CD4-positive, alpha-beta T cell treated with Interleukin-10 for 1 hour (primary cell): ENCODE results near the gene CFAP46.
"Not testable (repeated sequence)": the region's sequence is repeated elsewhere in the genome, so short reads cannot be mapped to it uniquely, and the experiment has no call there.

Experiments
- DNase-seq: peaks from one replicate; pipeline ENCODE4 v3.0.0-alpha.2; 2020

The CFAP46 gene

DNA sequence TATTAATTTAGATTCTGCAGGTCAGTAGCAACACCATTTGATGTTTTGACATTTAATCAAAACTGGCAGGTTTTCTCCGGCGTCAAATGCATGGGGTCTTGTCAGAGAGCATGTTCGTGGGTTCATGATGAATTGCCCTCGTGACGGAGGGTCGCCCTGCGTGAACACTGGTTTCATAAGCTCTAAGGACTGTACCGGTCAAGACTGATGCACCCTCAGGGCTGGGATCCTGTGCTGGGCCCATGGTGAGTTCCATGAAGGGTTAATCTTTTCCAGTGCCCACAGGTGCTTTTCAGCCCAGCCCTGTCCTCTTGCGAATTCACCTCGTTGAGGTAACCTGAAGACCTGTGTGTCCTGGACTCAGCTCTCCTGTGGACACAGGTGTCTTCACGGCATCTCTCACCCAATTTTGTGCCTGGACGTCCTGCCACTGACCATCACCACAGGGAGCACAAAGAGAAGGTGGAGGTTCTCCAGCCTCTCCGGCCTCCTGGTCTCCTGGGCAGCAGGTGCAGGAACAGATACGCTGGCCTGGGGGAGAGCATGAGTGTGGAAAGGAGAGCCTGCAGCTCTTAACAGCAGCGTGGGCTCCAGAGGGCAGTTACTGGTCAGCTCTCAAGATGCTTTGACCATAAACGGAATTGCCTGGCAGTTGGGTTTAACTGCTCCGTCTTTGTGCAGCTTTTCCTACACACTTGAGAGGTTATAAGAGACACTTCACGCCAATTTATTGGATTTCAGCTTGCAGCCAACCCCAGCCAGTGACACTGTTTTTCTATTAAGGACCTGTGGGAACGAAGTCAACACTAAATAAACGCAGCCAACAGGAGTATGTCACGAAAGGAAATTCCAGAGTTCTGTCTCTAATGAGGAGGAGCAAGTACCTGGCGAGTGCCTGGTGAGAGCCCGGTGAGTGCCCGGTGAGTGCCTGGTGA lies 37.4 kb upstream of the CFAP46 start:
- no peak for DNase-seq

DNA sequence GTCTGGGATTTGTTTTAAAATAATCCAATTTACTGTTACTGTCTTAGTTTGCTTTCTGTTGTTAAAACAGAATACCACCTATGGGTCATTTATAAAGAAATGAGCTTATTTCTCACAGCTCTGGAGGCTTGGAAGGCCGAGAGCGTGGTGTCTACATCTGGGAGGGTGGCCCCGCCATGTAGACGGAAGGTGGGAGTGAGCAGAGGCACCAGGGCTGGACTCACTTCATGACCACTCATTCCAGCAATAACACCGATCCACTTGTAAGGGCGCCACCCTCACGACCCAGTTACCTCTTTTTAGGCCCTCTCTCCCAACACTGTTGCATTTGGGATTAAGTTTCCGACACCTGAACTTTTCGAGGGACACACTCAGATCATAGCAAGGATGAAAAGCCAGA lies 36.2 kb upstream of the CFAP46 start:
- DNase-seq: no peak

DNA sequence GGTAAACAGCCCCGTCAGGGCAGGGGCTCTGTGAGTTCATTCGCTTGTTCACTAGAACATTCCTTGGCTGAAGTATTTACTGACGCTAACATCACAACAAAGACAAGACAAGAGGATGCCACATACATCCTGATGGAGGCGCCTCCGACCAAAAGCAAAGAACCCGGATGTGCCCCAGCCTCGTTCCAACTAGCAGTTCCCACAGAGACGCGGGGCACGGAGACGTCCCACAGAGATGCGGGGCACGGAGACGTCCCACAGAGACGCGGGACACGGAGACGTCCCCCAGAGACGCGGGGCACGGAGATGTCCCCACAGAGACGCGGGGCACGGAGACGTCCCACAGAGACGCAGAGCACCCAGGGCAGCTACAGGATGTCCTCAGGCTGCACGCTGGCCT lies 35.4 kb upstream of the CFAP46 start:
- no peak for DNase-seq

DNA sequence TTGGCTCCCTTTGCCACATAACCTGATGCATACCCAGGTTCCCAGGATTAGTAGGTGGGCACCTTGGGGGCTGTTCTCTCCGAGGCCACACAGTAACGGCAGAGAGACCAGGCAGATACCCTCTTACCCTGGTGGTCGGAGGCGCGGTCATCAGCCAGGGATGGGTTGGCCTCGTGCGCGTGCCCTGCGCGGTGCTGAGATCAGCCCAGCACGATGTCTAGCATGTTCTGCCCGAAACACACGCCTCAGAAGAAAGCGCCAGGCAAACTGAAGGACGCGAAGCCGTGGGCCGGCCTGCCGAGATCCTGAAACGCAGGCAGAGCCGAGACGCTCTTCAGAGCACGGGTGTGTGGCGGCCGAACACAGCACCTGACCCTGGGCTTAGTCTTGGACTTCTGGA lies 34.7 kb upstream of the CFAP46 start:
- no peak for DNase-seq

DNA sequence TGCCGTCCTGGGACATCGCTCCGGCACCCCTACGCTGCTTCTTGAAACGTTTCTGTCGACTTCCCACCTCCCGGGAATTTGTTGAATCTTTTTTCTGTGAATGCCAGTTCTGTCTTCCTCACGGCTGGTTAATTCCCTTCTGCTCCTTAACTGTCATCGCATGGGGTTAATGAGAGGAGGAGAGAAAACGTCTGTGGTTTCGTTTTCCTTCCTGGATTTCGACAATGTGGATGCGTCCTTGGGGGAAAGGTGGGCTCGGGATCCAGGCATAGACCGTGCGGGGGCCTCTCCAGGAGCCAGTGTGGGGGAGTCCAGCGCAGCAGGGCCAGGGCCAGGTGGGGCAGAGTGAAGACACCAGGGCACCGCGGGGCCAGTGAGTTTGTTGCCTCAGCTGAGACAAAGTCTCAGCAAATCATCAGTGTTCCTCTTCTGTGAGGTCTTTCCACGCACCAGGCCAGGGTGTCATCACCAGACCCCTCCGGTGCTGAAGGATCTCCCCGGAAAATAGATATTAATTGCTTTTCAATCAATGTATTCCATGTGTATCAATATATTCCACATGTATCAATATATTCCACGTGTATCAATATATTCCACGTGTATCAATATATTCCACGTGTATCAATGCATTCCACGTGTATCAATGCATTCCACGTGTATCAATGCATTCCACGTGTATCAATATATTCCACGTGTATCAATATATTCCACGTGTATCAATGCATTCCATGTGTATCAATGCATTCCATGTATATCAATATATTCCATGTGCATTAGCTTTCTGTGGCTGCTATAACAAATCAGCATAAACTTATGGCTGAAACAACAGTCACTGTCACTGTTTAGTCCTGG lies 33.7 kb upstream of the CFAP46 start:
- no peak for DNase-seq

DNA sequence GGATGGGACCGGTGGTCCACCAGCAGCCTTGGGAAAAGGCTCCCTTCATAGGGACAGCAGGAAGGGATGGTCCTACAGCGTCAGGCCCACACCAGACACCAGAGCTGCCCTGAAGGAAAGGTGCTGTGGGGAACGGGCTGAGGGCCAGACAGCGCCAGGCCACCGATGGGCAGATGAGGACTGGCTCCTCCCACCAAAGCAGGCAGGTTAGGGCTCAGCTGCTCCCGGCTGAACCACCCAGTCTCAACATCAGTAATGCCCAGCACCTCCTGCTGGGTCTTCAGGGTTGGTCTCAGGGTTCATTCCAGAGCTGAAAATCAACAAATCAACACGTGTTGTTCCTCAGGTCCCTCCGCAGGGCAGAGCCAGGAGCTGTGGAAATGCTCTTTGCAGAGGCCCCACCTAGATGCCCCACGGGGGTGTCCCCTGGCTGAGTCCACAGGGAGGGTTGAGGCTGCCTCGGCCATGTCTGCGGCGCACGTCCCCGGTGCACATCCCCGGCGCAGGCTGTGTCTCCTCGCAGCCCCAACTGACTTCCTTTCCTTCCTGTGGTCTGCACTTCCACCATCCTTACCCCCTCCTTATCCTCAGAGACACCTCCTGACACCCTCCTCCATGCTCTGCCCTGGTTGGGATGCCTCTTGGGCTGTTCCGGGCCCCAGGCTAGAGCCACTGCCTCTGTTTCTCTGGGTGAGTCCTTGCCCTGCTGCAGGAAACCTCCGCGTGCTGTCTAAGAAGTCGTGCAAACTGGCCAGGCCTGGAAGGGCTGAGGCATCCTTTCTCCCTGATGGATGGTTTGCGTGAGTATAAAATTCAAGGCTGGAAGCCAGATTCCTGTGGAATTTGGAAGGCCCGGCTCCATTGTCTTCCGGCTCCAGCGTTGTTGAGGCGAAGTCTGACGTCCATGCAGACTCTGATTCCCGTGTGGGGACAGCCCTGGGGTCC lies 32.8 kb upstream of the CFAP46 start:
- DNase-seq: no peak

DNA sequence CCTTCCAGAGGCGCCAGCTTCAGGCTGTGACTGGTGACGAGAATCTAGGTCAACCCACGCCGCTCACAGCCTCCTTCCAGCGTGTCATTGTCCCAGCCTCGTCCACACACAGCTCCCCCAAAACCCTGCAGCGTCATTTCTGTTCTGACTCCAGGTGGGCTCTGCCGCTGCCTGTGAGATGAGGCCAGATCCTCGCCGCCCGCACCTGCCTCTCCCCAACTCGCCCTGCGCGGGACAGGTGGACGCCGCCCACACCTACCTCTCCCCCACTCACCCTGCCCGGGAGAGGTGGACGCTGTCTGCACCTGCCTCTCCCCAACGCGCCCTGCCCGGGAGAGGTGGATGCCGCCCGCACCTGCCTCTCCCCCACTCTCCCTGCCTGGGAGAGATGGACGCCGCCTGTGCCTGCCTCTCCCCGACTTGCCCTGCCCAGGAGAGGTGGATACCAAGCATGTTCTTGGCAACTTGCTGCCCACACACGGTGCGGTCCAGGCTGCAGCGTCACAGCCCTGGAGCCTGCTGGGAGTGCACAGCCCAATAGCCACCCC lies 32.0 kb upstream of the CFAP46 start:
- no peak for DNase-seq

DNA sequence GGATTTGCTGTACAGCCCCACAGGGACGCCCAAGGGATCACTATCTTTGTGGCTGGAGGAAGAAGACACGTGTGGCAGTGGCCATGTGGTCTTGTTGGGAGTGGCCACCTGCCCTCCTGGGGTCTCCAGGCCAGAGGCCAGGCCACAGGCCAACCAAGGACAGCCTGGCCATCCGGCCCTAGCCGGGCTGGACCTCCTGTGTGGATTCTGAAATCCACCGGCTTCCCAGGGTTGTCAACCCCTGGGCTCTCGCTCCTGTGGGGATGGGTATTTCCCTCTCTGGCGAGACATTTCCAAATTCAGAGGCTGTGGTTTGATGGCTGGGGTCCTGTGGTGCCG lies 31.5 kb upstream of the CFAP46 start:
- no peak for DNase-seq

DNA sequence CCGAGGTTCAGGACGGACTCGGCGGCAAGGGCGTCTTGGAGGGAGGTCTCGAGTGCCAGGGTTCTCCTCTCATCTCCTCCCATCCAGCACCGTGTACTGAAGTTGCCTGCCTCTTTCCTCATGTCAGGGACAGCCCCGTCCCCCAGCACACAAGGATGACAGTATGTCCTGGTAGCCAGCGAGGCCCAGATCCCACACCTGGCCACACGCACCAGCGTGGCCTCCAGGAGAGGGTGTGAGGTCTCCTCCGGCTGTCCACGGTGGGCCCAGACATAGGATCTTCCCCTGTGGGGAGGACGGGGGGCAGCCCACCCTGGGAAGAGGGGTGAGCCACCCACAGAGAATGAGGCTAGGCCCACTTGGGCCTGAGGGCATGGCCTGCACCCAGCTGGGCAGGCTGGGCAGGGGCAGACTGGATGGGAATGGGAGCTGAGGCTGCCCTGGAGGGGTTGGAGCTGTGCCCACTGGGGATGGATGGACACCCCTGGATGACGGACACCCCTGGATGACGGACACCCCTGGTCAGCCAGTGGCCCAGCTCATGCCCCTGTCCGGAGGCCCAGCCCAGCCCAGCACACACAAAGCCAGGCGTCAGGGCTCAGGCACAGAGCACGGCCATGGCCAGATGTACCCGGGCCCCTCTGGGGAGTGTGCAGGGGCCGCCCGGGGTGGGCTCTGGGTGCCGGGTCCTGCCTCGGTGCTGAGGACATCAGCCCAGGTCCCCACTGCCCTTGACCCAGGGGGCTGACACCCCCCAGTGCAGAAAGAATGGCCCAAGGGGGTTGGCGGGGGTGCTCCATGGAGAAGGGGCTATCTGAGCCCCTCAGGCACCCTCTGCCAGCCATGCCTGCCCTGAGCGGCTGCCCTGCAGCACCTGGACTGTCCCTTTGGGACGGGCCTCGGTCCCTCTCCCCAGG lies 30.9 kb upstream of the CFAP46 start:
- DNase-seq: no peak

DNA sequence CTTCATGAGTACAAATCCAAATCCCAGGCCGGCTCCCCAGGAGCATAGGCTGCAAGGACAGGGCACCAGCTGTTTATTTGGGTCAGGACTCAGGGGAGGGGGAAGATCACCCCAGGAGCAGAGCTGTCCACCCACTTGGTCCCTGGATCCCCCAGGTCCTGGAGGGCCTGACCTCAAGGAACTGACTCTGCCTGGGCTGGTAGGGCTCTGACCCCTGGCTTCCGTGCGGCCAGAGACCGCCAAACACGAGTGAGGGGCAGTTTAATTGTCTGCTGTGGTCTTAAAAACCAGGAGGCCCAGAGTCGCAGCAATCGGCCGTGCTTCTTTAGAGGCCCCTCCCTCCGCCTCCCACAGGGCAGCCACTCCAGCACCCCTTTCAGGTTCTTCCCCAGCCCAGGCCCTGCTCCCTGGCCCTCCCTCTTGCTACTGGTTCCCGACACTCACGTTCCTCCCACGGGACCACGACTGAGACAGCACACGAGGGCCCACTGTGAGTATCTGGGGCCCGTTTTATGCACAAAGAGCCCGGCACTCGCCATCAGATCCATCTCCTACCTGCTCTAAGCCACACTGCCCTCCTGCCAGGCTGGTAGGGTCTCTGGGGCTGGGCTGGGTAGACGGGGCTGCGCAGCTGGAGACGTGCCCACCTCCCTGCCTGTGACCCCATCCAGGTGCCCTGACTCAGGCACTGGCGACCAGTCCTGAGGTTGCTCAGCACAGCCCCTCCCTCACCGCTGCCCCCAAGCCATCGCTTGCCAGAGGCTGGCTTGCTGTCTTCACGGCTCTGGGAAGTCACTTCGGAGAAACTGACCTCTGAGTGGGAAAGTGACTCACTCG lies 30.0 kb upstream of the CFAP46 start:
- DNase-seq: no peak

DNA sequence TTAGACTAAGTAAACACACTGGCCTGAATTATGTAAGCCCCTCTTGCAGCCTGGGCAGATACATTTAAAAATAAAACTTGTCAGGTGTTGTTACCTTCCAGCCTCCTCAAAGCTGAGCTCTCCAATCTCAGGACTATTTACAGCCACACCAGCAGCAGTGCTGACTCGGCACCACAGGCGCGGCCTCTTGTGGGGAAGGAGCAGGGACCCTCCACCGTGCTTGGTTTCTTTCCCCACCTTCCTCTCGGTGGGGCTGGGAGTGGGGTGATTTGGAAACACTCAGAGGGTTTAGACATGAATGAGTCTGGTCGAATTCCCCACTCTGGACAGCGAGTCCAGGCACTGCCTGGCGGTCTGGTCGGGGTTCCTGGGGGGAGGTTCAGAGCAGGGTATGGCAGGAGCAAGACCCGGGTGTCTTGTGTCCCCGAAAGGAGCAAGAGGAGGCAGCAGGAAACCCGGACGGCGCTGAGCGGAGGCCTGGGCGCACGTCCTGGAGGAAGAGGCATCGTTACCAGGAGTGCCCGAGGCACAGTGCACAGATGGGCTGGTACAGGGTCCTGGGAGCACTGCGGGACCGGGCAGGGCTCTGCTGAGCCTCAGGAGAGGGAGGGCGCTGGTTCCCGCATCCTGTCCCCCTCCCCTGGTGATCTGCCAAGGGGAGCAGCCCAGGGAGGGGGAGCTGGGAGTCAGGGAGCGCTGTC lies 29.2 kb upstream of the CFAP46 start:
- no peak for DNase-seq

DNA sequence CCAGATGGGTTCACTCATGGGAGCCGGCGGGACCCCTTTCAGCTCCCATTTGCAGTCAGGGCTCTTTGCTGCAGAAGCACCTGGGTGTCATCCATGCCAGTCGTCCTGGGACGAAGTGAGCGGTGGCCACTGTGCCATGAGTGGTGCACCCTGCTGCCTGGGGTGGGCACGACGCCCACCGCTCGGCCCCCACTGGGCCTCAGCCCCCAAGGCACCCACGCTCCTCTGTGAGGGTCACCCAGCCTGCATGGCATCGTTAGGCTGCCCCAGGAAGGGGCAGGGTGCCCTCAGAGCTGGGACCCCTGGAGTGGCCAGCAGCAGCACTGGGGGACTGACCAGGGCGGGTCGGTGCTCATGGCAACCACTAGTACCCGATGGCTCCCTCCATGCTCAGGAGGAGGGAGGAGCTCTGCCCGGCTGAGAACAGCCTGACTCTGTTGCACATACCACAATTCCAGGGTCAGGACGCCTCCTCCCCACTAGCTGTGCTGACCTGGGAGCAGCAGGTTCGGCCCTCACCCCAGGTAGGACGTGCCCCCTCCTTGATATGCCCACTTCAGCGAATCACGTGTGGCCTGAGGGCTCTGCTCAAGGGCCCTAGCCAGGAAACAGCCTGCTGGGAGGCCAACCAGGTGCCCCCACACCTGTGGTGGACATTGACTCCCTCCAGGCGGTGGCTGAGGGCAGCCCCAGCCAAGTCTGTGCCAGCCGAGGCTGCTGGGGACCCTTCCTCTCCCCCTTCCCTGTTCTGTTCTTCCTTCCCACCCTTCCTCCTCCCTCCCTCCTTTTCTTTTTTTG lies 28.5 kb upstream of the CFAP46 start:
- no peak for DNase-seq

DNA sequence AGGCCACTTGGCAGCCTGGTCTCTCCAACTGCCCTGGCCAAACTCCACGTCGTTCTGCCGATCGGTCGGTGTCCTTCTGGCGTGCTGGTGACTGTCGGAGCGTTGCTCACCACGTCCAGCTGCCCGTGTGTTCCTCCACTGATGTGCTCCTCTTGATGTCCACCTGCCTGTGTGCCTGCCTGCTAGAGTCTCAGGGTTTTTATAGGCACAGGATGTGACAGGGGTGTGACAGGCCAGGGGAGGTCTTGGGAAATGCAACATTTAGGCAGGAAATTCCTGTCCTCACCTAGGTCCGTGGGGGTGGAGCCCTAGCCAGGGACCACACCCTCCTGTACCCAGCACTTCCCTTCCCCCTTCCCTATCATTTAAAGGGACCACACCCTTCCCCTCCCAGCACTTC lies 25.2 kb upstream of the CFAP46 start:
- DNase-seq: no peak

DNA sequence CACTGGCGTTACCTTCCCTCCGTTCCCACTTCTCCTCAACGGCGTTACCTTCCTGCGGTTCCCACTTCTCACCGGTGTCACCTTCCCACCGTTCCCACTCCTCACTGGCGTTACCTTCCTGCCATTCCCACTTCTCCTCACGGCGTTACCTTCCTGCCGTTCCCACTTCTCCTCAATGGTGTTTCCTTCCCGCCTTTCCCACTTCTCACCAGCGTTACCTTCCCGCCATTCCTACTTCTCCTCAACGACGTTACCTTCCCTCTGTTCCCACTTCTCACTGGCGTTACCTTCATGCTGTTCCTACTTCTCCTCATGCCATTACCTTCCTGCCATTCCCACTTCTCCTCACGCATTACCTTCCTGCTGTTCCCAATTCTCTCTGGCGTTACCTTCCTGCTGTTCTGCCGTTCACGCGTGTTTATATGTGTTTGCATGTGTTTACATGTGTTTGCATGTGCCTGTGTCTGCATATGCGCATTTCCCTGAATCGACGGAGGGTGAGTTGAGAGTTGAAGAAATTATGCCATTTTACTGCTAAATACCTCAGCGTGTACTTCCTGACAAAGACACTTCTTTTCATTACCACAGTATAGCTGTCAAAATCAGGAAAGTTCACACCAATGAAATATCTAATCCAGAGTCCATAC lies 23.2 kb upstream of the CFAP46 start:
- no peak for DNase-seq

DNA sequence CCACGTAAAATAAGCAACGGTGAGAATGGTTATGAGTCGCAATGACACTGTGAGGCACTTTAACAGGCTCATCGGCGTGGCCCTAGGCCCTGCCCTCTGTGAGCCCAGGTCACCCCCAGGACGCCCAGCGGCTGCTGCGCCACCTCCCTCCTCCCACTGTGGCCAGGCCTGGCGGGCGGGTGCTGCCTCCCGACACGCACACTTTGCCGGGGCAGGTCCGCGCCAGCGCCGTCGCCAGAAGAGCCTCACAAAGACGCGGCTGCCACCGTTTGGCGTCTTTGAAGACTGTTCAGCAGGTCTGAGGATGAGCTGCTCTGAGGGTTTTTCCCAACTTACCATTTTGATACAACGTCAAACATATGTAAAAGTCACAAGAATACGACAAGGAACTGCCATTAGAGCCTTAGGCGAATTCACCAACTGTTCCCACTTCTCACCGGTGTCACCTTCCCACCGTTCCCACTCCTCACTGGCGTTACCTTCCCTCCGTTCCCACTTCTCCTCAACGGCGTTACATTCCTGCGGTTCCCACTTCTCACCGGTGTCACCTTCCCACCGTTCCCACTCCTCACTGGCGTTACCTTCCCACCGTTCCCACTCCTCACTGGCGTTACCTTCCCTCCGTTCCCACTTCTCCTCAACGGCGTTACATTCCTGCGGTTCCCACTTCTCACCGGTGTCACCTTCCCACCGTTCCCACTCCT lies 22.5 kb upstream of the CFAP46 start:
- not testable (repeated sequence) for DNase-seq

DNA sequence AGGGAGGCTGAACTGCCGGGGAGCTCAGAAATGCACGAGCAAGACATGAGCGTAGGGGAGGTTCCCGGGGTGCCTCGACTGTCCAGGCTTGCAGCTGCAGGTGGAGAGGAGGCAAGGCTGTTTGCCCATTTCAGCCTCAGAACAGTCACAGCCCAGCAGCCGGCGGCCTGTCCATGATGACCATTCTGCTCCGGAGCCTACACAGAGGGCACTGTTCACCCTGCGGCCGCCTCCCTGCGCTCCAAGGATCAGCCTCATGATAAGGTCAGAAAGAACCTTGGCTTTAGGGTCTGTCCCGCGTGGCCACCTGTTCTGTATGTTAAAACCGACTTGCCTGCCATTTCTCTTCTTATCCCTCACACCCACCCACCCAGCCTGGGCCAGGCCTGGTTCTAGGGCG lies 21.9 kb upstream of the CFAP46 start:
- no peak for DNase-seq

DNA sequence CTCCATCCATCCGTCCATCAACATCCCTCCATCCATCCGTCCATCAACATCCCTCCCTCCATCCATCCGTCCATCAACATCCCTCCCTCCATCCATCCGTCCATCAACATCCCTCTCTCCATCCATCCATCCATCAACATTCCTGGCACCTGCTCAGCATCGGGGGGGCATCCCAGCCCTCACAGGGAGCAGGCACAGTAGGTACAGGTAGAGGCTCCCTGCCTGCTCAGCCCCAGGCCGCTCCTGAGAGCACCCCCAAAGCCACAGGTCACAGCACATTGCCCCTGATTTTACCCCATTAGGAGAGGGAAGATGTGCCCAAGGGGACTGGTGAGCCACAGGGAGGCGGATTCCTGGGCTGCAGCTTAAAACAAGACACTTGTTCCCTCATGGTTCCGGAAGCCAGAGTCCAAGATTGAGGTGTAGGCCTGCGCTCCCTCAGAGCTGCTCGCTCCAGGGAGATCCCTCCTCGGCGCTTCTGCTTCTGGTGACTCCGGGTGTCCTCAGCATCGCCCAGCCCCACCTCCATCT lies 21.1 kb upstream of the CFAP46 start:
- no peak for DNase-seq
